Stimulated activated memory B cell treated with anti-CD40 and anti-IgM and Interleukin-4, amounts not matched to agents 10 μg/mL and 1 μg/mL and 100 μg/mL, for 72 hours (primary cell): ENCODE results near the gene S100A13.
A peak's percentile ranks its signal among the peaks of the same experiment; 100 is the strongest.

ENCODE experiments used
- ATAC-seq: fragments of 150-1000 bp; cut with Tn5 transposase; 2 replicates; pipeline ENCODE4 v1.10.0; 2021
- H3K27ac Mint-ChIP-seq: one replicate; pipeline ENCODE4 v1.8.0; 2022; ENCODE audit warnings: mild to moderate bottlenecking, mixed read lengths
- H3K27me3 Mint-ChIP-seq: one replicate; pipeline ENCODE4 v1.8.0; 2022; ENCODE audit warnings: mixed read lengths
- H3K36me3 Mint-ChIP-seq: one replicate; pipeline ENCODE4 v1.8.0; 2022; ENCODE audit warnings: mixed read lengths
- H3K4me1 Mint-ChIP-seq: one replicate; pipeline ENCODE4 v1.8.0; 2022; ENCODE audit warnings: mixed read lengths
- H3K4me3 Mint-ChIP-seq: one replicate; pipeline ENCODE4 v1.8.0; 2022; ENCODE audit warnings: mild to moderate bottlenecking, moderate library complexity, mixed read lengths
- H3K9me3 Mint-ChIP-seq: one replicate; pipeline ENCODE4 v1.8.0; 2022; ENCODE audit warnings: mixed read lengths

The S100A13 gene

DNA sequence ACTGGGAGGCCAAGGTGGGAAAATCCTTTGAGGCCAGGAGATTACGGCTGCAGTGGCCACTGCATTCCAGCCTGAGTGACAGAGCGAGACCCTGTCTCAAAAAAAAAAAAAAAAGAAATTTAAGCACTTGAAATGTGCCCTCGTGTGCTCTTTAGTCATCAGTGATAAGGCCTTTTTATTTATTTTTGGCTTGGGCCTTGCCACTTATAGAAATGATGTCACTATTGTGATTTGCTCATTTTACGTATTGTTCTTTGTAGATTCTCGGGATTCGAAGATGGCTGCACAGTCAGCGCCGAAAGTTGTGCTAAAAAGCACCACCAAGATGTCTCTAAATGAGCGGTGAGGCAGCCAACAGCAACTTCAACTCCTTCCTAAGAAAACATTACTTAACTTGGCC is 9.0 kb upstream of the S100A13 start:
- Mint-ChIP-seq H3K27me3 (no peaks in the 10 kb centered on the region), H3K4me3 (no peak overlapping the region), H3K9me3 (peaks cover 4% of the 10 kb centered on the region), H3K27ac (no peak overlapping the region), H3K36me3 (peaks cover 34% of the 10 kb centered on the region), H3K4me1 (peaks cover 34% of the 10 kb centered on the region)
- no peak for ATAC-seq

DNA sequence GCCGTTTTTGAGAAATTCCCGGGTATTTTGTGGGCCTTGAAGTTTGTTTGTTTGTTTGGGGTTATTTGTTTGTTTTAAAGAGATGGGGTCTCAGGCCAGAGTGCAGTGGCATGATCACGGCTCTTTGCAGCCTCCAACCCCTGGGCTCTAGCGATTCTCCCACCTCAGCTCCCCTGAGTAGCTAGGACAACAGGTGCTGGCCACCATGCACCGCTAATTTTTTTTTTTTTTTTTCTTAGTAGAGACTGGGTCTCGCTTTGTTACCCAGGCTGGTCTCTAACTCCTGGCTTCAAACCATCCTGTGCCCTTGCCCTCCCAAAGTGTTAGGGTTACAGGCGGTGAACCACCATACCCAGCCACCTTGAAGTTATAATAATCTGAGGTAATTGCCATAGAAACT is 8.6 kb upstream of the S100A13 start:
- Mint-ChIP-seq H3K4me1 (peaks cover 34% of the 10 kb centered on the region), H3K9me3 (peaks cover 4% of the 10 kb centered on the region), H3K4me3 (peak overlapping the region; percentile 93), H3K27ac (peak overlapping the region; percentile 99), H3K36me3 (peaks cover 31% of the 10 kb centered on the region), H3K27me3 (no peaks in the 10 kb centered on the region)
- ATAC-seq, result no peak

DNA sequence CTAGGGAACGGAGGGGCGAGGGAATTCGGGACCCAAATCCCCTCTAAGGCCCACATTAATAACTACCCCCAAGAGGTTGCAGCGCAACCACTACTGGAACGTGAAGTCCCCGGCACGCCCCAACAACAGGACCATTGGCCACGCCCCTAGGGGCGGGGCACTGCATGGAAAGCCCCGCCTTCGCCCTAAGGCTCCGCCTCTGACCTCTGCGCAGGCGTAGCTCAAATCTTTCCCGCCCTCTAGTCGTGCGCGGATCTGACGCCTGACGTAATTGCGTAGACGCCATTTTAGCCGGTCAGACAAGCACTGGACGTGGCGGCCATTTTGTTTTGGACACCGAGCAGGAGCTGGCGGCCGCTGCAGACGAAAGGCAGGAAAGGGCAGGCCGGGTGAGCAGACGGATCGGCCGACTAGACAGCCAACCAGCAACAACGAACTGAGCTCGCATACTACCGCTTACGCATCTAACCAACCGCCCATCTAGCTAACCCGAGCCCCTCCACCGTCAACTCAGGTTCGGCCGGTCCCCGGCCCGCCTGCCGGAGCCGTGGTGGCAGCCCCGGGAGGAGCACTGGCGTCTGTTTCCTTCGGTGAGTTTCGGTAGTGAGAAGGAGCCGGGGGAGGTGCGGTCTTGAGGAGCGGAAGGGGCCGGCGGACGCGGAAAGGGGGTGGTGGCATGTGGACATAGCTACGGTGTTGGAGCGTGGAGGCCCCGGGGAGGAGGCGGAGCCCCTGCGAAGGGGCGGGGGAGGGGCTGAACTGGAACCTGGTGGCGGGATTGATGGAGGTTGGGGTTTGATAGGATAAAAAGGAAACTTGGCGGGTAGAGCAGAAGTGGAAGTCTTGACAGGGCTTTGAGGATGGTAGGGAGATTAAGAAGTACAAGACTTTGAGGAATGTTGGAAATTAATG is 6.7 kb upstream of the S100A13 start, which contains the start of gene CHTOP:
Gene CHTOP (plus strand): TSS at position 313 of the 912 bp plus-strand sequence. CDS start 2,523 bp downstream, outside the sequence.
- Mint-ChIP-seq H3K27ac (peak within 1 kb of the TSS; percentile 99), H3K4me1 (peaks cover 41% of the 10 kb centered on the region), H3K36me3 (peaks cover 31% of the 10 kb centered on the region), H3K9me3 (peaks cover 4% of the 10 kb centered on the region), H3K4me3 (peak within 1 kb of the TSS; percentile 93), H3K27me3 (no peaks in the 10 kb centered on the region)
- peak; percentile 97 for ATAC-seq

DNA sequence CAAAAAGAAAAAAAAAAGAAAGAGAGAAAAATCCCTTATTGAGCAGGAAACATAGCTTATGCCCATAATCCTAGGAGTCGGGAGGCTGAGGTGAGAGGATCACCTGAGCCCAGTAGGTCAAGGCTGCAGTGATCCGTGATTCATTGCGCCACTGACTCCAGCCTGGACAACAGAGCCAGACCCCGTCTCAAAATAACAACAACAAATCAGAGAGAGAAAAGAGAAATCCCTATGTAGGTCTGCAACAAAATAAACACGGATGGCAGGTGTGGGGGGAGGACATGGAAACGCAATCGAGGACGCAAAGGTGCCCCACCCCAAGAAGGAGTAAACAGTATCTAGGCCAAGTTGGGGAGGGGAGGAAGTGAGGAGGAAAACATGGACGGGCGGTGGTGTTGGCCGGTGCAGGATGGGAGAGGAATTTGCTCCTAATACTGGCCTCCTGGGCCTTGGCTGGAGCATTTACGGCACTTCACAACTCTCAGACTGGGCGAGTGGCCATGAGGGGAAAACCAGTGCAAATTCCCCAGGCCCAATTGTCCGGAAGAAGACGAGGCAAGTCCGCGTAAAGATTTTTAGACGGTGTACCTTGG is 6.0 kb upstream of the S100A13 start:
- peak overlapping the region; percentile 99 for H3K27ac Mint-ChIP-seq
- peaks cover 49% of the 10 kb centered on the region for H3K4me1 Mint-ChIP-seq
- peaks cover 29% of the 10 kb centered on the region for H3K36me3 Mint-ChIP-seq
- peak overlapping the region; percentile 93 for H3K4me3 Mint-ChIP-seq
- H3K27me3 Mint-ChIP-seq, result no peaks in the 10 kb centered on the region
- no peak for ATAC-seq
- peaks cover 4% of the 10 kb centered on the region for H3K9me3 Mint-ChIP-seq

DNA sequence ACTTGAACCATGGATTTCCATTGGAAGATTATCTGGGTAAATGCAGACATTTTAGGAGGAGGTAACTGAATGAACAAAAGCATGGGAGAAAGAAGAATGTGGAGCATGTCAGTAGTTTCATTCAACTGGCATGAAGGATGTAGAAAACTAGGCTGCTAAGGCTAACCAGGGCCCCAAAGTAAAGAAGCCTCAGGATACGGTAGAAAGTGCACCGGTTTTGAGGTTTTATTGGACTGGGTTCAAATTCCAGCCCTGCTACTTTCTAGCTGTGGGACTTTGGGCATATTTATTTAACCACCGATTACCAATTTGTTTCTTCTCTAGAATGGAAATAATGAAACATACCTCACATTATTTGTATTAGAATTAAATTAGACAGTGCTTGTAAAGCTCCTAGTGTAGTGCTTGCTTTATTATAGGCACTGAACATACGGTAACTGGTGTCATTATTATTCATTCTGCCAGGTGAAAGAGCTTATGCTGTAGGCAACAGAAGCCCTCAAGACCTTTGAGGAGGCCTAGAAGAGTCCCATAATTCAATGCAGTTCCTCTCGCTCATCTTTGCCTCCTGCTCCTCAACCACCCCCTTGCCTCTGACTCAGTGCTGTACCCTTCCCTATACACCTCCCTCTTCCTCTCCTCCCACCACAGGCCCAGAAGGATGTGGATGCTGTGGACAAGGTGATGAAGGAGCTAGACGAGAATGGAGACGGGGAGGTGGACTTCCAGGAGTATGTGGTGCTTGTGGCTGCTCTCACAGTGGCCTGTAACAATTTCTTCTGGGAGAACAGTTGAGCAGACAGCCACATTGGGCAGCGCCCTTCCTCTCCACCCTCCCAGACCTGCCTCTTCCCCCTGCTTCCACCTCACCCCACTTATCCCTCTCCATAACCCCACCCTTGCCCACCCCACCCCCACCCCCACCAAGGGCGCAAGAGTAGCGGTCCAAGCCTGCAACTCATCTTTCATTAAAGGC is 4.0 kb upstream of the S100A13 start:
- peaks cover 4% of the 10 kb centered on the region for H3K9me3 Mint-ChIP-seq
- peaks cover 51% of the 10 kb centered on the region for H3K4me1 Mint-ChIP-seq
- H3K27ac Mint-ChIP-seq, result no peak overlapping the region
- no peak for ATAC-seq
- H3K4me3 Mint-ChIP-seq, result no peak overlapping the region
- peaks cover 13% of the 10 kb centered on the region for H3K36me3 Mint-ChIP-seq
- H3K27me3 Mint-ChIP-seq, result no peaks in the 10 kb centered on the region

DNA sequence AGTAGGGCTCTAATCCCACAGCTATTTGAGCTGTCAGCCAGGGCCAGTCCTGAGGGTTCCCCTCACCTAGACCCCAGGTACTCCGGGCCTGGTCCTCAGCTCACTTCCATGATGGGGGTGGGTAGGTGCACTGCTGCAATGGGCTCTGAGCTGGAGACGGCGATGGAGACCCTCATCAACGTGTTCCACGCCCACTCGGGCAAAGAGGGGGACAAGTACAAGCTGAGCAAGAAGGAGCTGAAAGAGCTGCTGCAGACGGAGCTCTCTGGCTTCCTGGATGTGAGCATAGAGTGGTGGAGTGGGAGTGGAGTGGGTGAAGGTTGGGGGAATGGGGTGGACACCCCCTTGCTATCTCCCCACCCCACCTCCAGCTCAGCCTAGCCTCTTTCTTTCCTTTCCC is 3.1 kb upstream of the S100A13 start:
- Mint-ChIP-seq H3K27me3 (no peaks in the 10 kb centered on the region), H3K27ac (no peak overlapping the region), H3K4me1 (peaks cover 49% of the 10 kb centered on the region), H3K36me3 (peaks cover 13% of the 10 kb centered on the region), H3K4me3 (no peak overlapping the region), H3K9me3 (peaks cover 4% of the 10 kb centered on the region)
- no peak for ATAC-seq

DNA sequence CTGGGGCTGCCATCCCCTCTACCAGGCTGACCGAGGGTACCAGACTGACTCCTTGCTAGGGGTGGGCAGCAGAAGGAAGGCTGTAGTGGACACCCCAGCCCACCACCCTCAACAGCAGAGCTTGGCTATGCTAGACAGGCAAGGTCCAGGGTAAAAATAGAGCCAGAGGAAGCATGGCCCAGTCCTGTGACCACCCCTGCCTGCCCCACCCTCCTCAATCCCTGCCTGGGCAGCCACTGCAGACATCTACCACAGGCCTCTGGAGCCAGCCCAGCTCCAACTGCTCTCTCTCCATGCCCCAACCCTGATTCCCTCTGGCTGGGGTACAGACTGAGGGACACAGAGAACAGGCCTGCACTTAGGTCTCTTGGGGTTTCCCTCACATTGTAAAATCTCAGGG is 2.7 kb upstream of the S100A13 start:
- Mint-ChIP-seq H3K4me3 (no peak overlapping the region), H3K9me3 (peaks cover 4% of the 10 kb centered on the region), H3K27me3 (no peaks in the 10 kb centered on the region), H3K36me3 (peaks cover 13% of the 10 kb centered on the region), H3K27ac (no peak overlapping the region), H3K4me1 (peaks cover 49% of the 10 kb centered on the region)
- ATAC-seq, result no peak

DNA sequence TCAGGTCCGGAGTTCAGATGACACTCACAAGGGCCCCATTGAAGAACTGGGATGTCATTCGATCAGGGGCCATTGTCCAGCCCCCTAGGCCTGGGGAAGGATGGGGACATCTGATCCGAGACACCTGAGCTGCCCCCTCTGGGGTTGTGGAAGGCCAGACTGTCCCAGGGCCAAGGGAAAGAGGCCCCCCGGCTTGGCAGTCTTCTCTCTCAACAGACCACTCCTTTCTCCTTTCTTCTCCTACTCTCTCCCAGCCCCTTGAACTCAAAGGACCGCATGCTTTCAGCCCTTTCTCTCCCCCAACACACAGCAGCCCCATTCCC is 2.0 kb upstream of the S100A13 start:
- ATAC-seq, result no peak
- no peak overlapping the region for H3K27ac Mint-ChIP-seq
- no peaks in the 10 kb centered on the region for H3K27me3 Mint-ChIP-seq
- H3K36me3 Mint-ChIP-seq, result peaks cover 10% of the 10 kb centered on the region
- peaks cover 49% of the 10 kb centered on the region for H3K4me1 Mint-ChIP-seq
- H3K4me3 Mint-ChIP-seq, result no peak overlapping the region
- H3K9me3 Mint-ChIP-seq, result peaks cover 4% of the 10 kb centered on the region

DNA sequence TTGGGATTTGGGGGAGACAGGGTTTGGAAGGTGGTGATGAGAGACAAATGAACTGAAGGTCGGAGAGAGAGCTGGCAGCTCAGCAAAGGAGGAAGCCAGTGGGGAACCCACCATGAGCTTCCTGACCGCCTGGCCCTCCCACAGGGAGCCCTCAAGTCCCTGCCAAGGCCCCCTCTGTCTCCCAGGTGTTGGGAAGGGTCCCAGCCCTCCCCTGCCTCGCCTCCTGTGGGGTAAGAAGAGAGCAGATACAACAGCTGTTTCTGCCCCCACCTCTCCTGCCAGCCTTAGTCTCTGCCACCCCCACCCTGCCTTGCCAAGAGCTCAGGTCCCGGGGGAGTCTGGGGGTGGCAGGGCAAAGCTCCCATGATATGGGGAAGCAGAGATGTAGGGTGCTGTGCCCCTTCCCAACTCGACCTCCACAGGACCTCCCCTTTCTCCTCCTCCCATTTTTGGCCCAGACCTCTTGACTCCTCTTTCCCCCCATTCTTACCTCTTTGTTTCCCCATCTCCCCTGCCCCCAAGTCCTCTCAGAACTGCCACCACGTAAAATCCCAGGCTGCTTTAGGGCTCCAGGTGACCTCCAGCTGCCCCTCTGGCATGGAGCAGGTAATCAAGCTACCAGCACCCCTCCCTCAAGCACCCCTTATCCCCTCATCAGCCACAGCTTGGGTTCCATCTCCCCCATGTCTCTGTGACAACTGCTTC is 1.5 kb upstream of the S100A13 start:
- ATAC-seq, result no peak
- peaks cover 49% of the 10 kb centered on the region for H3K4me1 Mint-ChIP-seq
- H3K27ac Mint-ChIP-seq, result peak overlapping the region; percentile 52
- no peak overlapping the region for H3K4me3 Mint-ChIP-seq
- peaks cover 4% of the 10 kb centered on the region for H3K9me3 Mint-ChIP-seq
- peaks cover 9% of the 10 kb centered on the region for H3K36me3 Mint-ChIP-seq
- no peaks in the 10 kb centered on the region for H3K27me3 Mint-ChIP-seq

DNA sequence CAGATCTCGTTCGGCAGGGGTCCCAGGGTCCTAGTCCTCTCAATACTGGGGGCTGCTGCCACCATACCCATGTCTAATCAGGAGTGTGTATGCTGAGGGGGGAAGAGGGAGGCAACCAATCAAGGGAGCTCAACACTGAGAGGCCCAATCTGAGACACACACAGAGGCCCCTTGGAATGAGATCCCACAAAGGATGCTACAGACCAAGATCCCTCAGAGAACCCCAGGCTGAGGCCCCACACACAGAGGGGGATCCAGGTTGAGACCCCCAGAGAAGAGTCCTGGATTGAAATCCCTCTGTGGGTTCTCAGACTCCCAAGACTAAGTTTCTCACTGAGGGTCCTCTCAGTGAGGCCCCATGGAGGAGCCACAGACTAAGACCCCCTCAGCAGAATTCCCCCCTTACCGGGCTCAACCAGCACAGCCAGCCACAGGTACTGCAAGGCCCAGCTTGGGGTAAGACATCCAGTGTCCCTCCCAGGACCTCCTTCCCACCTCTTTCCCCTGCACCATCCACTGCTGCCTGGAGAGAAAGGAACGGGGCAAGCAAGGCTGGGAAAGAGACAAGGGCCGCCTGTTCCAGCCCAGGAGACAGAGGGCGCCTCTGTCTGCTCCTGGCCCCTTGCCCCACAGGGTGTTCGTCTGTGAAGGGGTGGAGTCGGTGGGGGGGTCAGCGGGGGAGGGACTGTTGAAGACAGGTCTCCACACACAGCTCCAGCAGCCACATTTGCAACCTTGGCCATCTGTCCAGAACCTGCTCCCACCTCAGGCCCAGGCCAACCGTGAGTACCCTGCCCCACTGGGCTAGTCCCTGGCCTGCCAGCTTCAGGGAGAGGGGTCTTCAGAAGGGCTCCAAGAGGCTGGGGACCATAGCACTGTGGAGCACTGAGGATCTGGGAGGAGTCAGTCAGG is 666 bp upstream of the S100A13 start, which contains the start of gene S100A1:
Gene S100A1 (plus strand): TSS at position 720 of the 912 bp plus-strand sequence. CDS start 2,088 bp downstream, outside the sequence.
- H3K36me3 Mint-ChIP-seq, result peaks cover 11% of the 10 kb centered on the region
- peak within 1 kb of the TSS; percentile 62 for H3K4me3 Mint-ChIP-seq
- ATAC-seq, result peak; percentile 2
- no peaks in the 10 kb centered on the region for H3K9me3 Mint-ChIP-seq
- peak within 1 kb of the TSS; percentile 87 for H3K27ac Mint-ChIP-seq
- H3K4me1 Mint-ChIP-seq, result peaks cover 45% of the 10 kb centered on the region
- no peaks in the 10 kb centered on the region for H3K27me3 Mint-ChIP-seq

DNA sequence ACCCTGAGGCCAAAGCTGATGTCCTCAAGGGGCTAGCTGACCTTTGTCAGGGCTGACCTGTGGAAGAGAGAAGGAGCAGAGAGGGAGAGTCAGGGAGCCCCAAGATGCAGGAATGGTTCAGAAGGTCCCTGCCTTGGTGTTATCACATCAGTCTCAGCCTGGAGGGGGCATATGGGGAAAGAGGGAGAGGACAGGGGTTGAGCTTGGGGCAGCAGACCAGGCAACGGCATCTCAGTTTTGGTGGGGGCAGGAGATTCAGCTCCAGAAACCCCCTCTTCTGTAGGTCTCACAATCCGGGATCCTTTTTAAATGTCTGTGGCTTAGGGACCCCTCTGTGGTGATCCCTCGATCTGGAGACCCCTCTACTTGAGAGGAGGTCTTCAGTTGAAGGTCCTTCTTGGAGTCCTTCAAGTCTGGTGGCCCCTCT is 815 bp downstream of the S100A13 start:
- Mint-ChIP-seq H3K27ac (peak overlapping the region; percentile 87), H3K27me3 (no peaks in the 10 kb centered on the region), H3K9me3 (no peaks in the 10 kb centered on the region), H3K4me1 (peaks cover 43% of the 10 kb centered on the region), H3K4me3 (no peak overlapping the region), H3K36me3 (peaks cover 7% of the 10 kb centered on the region)
- no peak for ATAC-seq

DNA sequence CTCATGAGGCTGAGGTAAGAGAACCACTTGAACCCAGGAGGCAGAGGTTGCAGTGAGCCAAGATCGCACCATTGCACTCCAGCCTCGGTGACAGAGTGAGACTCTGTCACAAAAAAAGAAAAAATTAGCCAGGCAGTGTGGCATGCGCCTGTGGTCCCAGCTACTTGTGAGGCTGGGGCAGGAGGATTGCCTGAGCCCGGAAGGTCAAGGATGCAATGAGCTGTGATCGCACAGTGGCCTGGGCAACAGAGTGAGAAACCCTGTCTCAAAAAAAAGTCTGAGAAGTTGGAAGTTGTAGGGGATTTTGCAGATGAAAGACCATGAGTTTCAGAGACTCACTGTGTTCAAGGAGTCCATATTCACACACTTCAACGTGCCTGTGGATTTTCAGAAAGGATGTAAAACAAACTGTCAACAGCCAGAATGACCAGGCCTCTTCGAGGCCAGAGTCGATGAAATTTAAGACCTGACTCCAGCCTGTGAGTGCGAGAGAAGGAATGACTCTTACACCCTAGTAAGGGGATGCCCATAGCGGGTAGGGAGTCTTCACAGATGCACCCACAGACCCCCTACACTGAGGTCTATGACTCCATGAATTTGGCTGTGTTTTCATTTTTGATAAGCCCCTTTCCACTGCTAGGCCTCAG is 2.2 kb downstream of the S100A13 start:
- Mint-ChIP-seq H3K4me3 (no peak overlapping the region), H3K4me1 (peaks cover 43% of the 10 kb centered on the region), H3K27me3 (no peaks in the 10 kb centered on the region), H3K27ac (no peak overlapping the region), H3K36me3 (peaks cover 7% of the 10 kb centered on the region), H3K9me3 (no peaks in the 10 kb centered on the region)
- ATAC-seq, result no peak

DNA sequence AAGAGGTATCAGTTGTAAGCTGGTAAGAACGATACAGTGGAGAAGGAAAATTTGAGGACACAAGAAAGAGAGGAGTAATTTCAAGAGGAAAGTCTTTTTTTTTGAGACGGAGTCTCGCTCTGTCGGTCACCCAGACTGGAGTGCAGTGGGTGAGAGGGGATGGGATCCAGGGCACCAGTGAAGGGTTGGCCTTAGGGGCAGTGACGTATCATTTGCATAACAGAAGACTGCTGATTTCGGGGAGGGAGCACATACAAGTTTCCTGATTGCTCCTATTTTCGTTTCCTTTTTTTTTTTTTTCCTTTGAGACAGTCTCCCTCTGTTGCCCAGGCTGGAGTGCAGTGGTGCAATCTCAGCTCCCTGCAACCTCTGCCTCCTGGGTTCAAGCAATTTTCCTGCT is 4.2 kb downstream of the S100A13 start:
- Mint-ChIP-seq H3K36me3 (peaks cover 7% of the 10 kb centered on the region), H3K4me1 (peaks cover 27% of the 10 kb centered on the region), H3K9me3 (no peaks in the 10 kb centered on the region), H3K27me3 (no peaks in the 10 kb centered on the region), H3K27ac (peak overlapping the region; percentile 17), H3K4me3 (no peak overlapping the region)
- no peak for ATAC-seq
